SJCRH30 (cell line): ENCODE results near the gene PACSIN2. TPM values are rescaled to one million over a fixed set of nuclear protein-coding genes. Genes with fewer than 3 reads are reported as not detected.

Experiments used
- DNase-seq, 2 experiments: peaks; one replicate each; pipeline ENCODE4 v3.0.0-alpha.2; 2015 to 2020
- H3K27ac ChIP-seq: fragments of 250-450 bp; sonication (Bioruptor Pico); 2 replicates; pipeline ENCODE4 v1.5.1; 2020; ENCODE audit warnings: mild to moderate bottlenecking, moderate library complexity
- H3K27me3 ChIP-seq: fragments of 250-450 bp; sonication (Bioruptor Pico); 2 replicates; pipeline ENCODE4 v1.5.1; 2020; ENCODE audit warnings: mild to moderate bottlenecking, moderate library complexity
- H3K36me3 ChIP-seq: fragments of 250-450 bp; sonication (Bioruptor Pico); 2 replicates; pipeline ENCODE4 v1.5.1; 2020; ENCODE audit warnings: mild to moderate bottlenecking, moderate library complexity
- H3K4me1 ChIP-seq: fragments of 250-450 bp; sonication (Bioruptor Pico); 2 replicates; pipeline ENCODE4 v1.5.1; 2020; ENCODE audit warnings: mild to moderate bottlenecking, moderate library complexity
- H3K4me3 ChIP-seq: fragments of 250-450 bp; sonication (Bioruptor Pico); 2 replicates; pipeline ENCODE4 v1.5.1; 2020; ENCODE audit warnings: mild to moderate bottlenecking, moderate library complexity
- H3K9me3 ChIP-seq: fragments of 250-450 bp; sonication (Bioruptor Pico); replicated peaks from 2 replicates; pipeline ENCODE4 v1.5.1; 2020; ENCODE audit warnings: mild to moderate bottlenecking, moderate library complexity
- total RNA-seq: library from RNA; depleted of rRNA; stranded (reverse); fragments of >200 nt; shearing (Covaris generic); gene quantifications from 2 replicates; pipeline ENCODE4 v1.2.3, GENCODE V29; 2014

Gene PACSIN2
- total RNA-seq, 1 experiment from 2014 or later = 78.3 TPM

- Histone ChIP-seq H3K4me3 (no peak overlapping the region), H3K27me3 (no peaks in the 10 kb centered on the region), H3K4me1 (peaks cover 16% of the 10 kb centered on the region), H3K27ac (no peak overlapping the region), H3K9me3 (no peaks in the 10 kb centered on the region), H3K36me3 (peaks cover 41% of the 10 kb centered on the region)
- DNase-seq = no peak
Measured at GRCh38 chr22:42887120-42887519, 127.8 kb downstream of the PACSIN2 start.

- no peak for DNase-seq
- peaks cover 44% of the 10 kb centered on the region for H3K36me3 ChIP-seq
- no peaks in the 10 kb centered on the region for H3K27me3 ChIP-seq
- no peaks in the 10 kb centered on the region for H3K9me3 ChIP-seq
- no peak overlapping the region for H3K27ac ChIP-seq
- no peak overlapping the region for H3K4me3 ChIP-seq
- peaks cover 27% of the 10 kb centered on the region for H3K4me1 ChIP-seq
Measured at GRCh38 chr22:42885446-42885845, 129.5 kb downstream of the PACSIN2 start.

- peaks cover 29% of the 10 kb centered on the region for H3K4me1 ChIP-seq
- no peak overlapping the region for H3K4me3 ChIP-seq
- H3K9me3 ChIP-seq = no peaks in the 10 kb centered on the region
- peaks cover 45% of the 10 kb centered on the region for H3K36me3 ChIP-seq
- H3K27ac ChIP-seq = no peak overlapping the region
- no peaks in the 10 kb centered on the region for H3K27me3 ChIP-seq
- no peak for DNase-seq
Measured at GRCh38 chr22:42884616-42885375, 130.2 kb downstream of the PACSIN2 start.

GRCh38 chr22:42883970-42884369, 131.0 kb downstream of the PACSIN2 start:
- no peak overlapping the region for H3K27ac ChIP-seq
- no peak for DNase-seq
- no peaks in the 10 kb centered on the region for H3K27me3 ChIP-seq
- no peaks in the 10 kb centered on the region for H3K9me3 ChIP-seq
- peaks cover 29% of the 10 kb centered on the region for H3K4me1 ChIP-seq
- no peak overlapping the region for H3K4me3 ChIP-seq
- peaks cover 48% of the 10 kb centered on the region for H3K36me3 ChIP-seq

GRCh38 chr22:42883121-42883520, 131.8 kb downstream of the PACSIN2 start:
- no peaks in the 10 kb centered on the region for H3K9me3 ChIP-seq
- peaks cover 47% of the 10 kb centered on the region for H3K36me3 ChIP-seq

GRCh38 chr22:42881982-42882656, 132.8 kb downstream of the PACSIN2 start:
- Histone ChIP-seq H3K9me3 (no peaks in the 10 kb centered on the region), H3K27ac (peak overlapping the region; percentile 18; the same call in 1 of the 2 replicates), H3K27me3 (no peaks in the 10 kb centered on the region), H3K4me1 (peaks cover 29% of the 10 kb centered on the region), H3K36me3 (peaks cover 55% of the 10 kb centered on the region), H3K4me3 (no peak overlapping the region)
- DNase-seq = peak; percentile 52 to 64

More at GRCh38 chr22:42883121-42883520, 131.8 kb downstream of the PACSIN2 start:
- Histone ChIP-seq H3K27ac (no peak overlapping the region), H3K4me1 (peaks cover 29% of the 10 kb centered on the region), H3K27me3 (no peaks in the 10 kb centered on the region), H3K4me3 (no peak overlapping the region)
- no peak for DNase-seq

- Histone ChIP-seq H3K4me3 (no peak overlapping the region), H3K4me1 (peaks cover 29% of the 10 kb centered on the region), H3K27ac (peak overlapping the region; percentile 57), H3K27me3 (no peaks in the 10 kb centered on the region), H3K9me3 (no peaks in the 10 kb centered on the region), H3K36me3 (peaks cover 55% of the 10 kb centered on the region)
- no peak for DNase-seq
Measured at GRCh38 chr22:42881298-42881697, 133.7 kb downstream of the PACSIN2 start.

GRCh38 chr22:42880815-42881214, 134.1 kb downstream of the PACSIN2 start:
- no peak for DNase-seq

GRCh38 chr22:42879371-42880021, 135.5 kb downstream of the PACSIN2 start:
- H3K27me3 ChIP-seq = no peaks in the 10 kb centered on the region
- peak overlapping the region; percentile 57; the same call in 1 of the 2 replicates for H3K27ac ChIP-seq
- no peak overlapping the region for H3K4me3 ChIP-seq
- no peaks in the 10 kb centered on the region for H3K9me3 ChIP-seq
- DNase-seq = no peak
- peaks cover 60% of the 10 kb centered on the region for H3K36me3 ChIP-seq
- peaks cover 20% of the 10 kb centered on the region for H3K4me1 ChIP-seq

More at GRCh38 chr22:42880815-42881214, 134.1 kb downstream of the PACSIN2 start:
- Histone ChIP-seq H3K27ac (peak overlapping the region; percentile 57), H3K36me3 (peaks cover 55% of the 10 kb centered on the region), H3K9me3 (no peaks in the 10 kb centered on the region), H3K4me1 (peaks cover 29% of the 10 kb centered on the region), H3K27me3 (no peaks in the 10 kb centered on the region), H3K4me3 (no peak overlapping the region)

GRCh38 chr22:42878561-42879305, 136.2 kb downstream of the PACSIN2 start:
- Histone ChIP-seq H3K9me3 (no peaks in the 10 kb centered on the region), H3K4me3 (no peak overlapping the region), H3K27me3 (no peaks in the 10 kb centered on the region), H3K36me3 (peaks cover 62% of the 10 kb centered on the region), H3K27ac (no peak overlapping the region), H3K4me1 (peaks cover 20% of the 10 kb centered on the region)
- DNase-seq = no peak

- H3K36me3 ChIP-seq = peaks cover 58% of the 10 kb centered on the region
- H3K27ac ChIP-seq = no peak overlapping the region
- no peak for DNase-seq
Measured at GRCh38 chr22:42877597-42878340, 137.2 kb downstream of the PACSIN2 start.

GRCh38 chr22:42877158-42877557, 137.8 kb downstream of the PACSIN2 start:
- no peak for DNase-seq
- Histone ChIP-seq H3K27me3 (no peaks in the 10 kb centered on the region), H3K4me1 (peaks cover 13% of the 10 kb centered on the region; the same call in 1 of the 2 replicates), H3K27ac (no peak overlapping the region), H3K36me3 (peaks cover 64% of the 10 kb centered on the region), H3K9me3 (no peaks in the 10 kb centered on the region), H3K4me3 (no peak overlapping the region)

More at GRCh38 chr22:42877597-42878340, 137.2 kb downstream of the PACSIN2 start:
- Histone ChIP-seq H3K27me3 (no peaks in the 10 kb centered on the region), H3K4me1 (peaks cover 18% of the 10 kb centered on the region), H3K9me3 (no peaks in the 10 kb centered on the region), H3K4me3 (no peak overlapping the region)

GRCh38 chr22:42876041-42876440, 138.9 kb downstream of the PACSIN2 start:
- no peak overlapping the region for H3K4me3 ChIP-seq
- no peaks in the 10 kb centered on the region for H3K27me3 ChIP-seq
- H3K36me3 ChIP-seq = peaks cover 65% of the 10 kb centered on the region
- no peak overlapping the region for H3K27ac ChIP-seq
- H3K9me3 ChIP-seq = no peaks in the 10 kb centered on the region
- H3K4me1 ChIP-seq = peaks cover 4% of the 10 kb centered on the region; the same call in 1 of the 2 replicates
- DNase-seq = no peak

- Histone ChIP-seq H3K27me3 (no peaks in the 10 kb centered on the region), H3K27ac (no peak overlapping the region), H3K9me3 (no peaks in the 10 kb centered on the region), H3K36me3 (peaks cover 65% of the 10 kb centered on the region), H3K4me3 (no peak overlapping the region), H3K4me1 (no peaks in the 10 kb centered on the region)
- DNase-seq = no peak
Measured at GRCh38 chr22:42874010-42874409, 140.9 kb downstream of the PACSIN2 start.
